OCI-LY7 (cell line): ENCODE data around the gene DIPK1B.

Experiments
- EZH2phosphoT487 ChIP-seq: fragments of 200-600 bp; sonication (generic); IDR thresholded peaks from 2 replicates; pipeline ENCODE4 v1.6.1; 2018; ENCODE audit warnings: low read depth, borderline replicate concordance, mild to moderate bottlenecking, mixed run types, antibody characterized with exemption, low read length, moderate library complexity, mixed read lengths
- TF ChIP-seq, protein P1 (sequence below): fragments of 200-600 bp; sonication (generic); conservative IDR thresholded peaks from 2 replicates; pipeline ENCODE4 v1.5.1; 2014; ENCODE audit warnings: mild to moderate bottlenecking, antibody characterized with exemption, low read length, moderate library complexity, mixed read lengths

DNA sequence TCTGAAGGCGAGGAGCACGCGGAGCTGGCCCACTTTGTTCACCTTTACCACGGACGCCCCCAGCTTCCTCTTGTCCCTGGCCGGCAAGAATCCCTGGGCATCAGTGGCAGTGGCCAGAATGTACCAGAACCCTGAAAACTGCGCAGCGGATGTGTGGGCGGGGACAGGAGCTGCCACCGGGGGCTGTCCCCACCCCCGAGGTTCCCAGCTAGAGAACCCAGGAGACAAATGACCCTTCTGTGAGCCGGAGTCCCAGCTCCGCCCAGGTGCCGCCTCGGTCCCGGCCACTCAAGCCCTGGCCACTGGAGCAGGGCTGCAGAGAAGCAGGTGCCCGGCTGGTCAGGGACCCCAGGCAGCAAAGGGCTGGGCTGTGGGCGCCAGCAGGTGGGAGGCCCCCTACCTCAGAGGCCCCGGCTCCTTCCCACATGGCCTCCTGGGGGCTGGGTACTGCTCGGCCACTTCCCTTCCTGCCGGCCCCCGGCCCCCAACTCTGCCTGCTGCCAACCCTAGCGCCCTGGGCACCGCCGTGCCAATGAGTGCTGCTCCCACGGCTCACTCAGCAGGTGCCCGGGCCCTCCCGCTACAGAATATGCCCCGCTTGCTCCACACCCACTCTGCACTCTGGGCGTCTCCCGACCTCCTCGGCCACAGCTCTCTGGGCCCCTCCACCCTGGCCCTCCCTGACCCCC, 29.7 kb downstream of the DIPK1B start:
- TF ChIP-seq, protein P1, sequence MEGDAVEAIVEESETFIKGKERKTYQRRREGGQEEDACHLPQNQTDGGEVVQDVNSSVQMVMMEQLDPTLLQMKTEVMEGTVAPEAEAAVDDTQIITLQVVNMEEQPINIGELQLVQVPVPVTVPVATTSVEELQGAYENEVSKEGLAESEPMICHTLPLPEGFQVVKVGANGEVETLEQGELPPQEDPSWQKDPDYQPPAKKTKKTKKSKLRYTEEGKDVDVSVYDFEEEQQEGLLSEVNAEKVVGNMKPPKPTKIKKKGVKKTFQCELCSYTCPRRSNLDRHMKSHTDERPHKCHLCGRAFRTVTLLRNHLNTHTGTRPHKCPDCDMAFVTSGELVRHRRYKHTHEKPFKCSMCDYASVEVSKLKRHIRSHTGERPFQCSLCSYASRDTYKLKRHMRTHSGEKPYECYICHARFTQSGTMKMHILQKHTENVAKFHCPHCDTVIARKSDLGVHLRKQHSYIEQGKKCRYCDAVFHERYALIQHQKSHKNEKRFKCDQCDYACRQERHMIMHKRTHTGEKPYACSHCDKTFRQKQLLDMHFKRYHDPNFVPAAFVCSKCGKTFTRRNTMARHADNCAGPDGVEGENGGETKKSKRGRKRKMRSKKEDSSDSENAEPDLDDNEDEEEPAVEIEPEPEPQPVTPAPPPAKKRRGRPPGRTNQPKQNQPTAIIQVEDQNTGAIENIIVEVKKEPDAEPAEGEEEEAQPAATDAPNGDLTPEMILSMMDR = no peak
- TF ChIP-seq EZH2phosphoT487 = no peak
